IMR-90 (cell line): ENCODE data around the gene FOXO3. TPM values are rescaled to one million over a fixed set of nuclear protein-coding genes. Genes with fewer than 3 reads are reported as not detected.

Source experiments
- ATAC-seq: fragments of 200-7000 bp; cut with Tn5 transposase; 2 replicates; pipeline ENCODE4 v1.9.1; 2020; ENCODE audit warnings: low read depth, mild to moderate bottlenecking, moderate library complexity
- BruUV-seq: library from RNA; stranded (reverse); fragments of 400-500 nt; replicated peaks from 2 replicates; lab custom pipeline; 2021; lab: Mats Ljungman, UMichigan
- CTCF ChIA-PET: fragments of 300-600 bp; formaldehyde crosslinking; extraction: SDS; loops from one replicate; lab custom pipeline; 2021; ENCODE audit warnings: antibody characterized with exemption; lab: Yijun Ruan, JAX
- POLR2A ChIA-PET: fragments of 300-600 bp; sonication (Branson Sonifier 250); formaldehyde crosslinking; loops from one replicate; lab custom pipeline; 2022; ENCODE audit warnings: antibody characterized with exemption; ENCODE audit not compliant: unreplicated experiment; lab: Charles Lee
- DNase-seq: peaks from one replicate; pipeline ENCODE4 v3.0.0; 2013
- H2AFZ ChIP-seq: replicated peaks from 2 replicates; pipeline ENCODE3; 2013; ENCODE audit warnings: low read length, mild to moderate bottlenecking; ENCODE audit not compliant: poor library complexity
- H2AK5ac ChIP-seq: 2 replicates; pipeline ENCODE4 v1.6.1; 2013; ENCODE audit warnings: low read depth, low read length, inconsistent platforms
- H2AK9ac ChIP-seq: replicated peaks from 2 replicates; pipeline ENCODE3; 2013; ENCODE audit warnings: mild to moderate bottlenecking, low read depth, low read length, moderate library complexity; ENCODE audit not compliant: poor library complexity
- H2BK120ac ChIP-seq: 2 replicates; pipeline ENCODE4 v1.6.1; 2013; ENCODE audit warnings: low read depth, low read length, inconsistent platforms
- H2BK15ac ChIP-seq: 3 replicates; pipeline ENCODE4 v1.6.1; 2013; ENCODE audit warnings: low read depth, low read length, inconsistent platforms
- H2BK20ac ChIP-seq: 2 replicates; pipeline ENCODE4 v1.6.1; 2013; ENCODE audit warnings: low read depth, mild to moderate bottlenecking, inconsistent platforms, low read length, moderate library complexity
- H2BK5ac ChIP-seq: 2 replicates; pipeline ENCODE4 v1.6.1; 2013; ENCODE audit warnings: mild to moderate bottlenecking, low read depth, low read length, inconsistent platforms; ENCODE audit not compliant: poor library complexity, severe bottlenecking
- H3K14ac ChIP-seq: replicated peaks from 2 replicates; pipeline ENCODE4 v1.6.1; 2013; ENCODE audit warnings: low read depth, low read length, inconsistent platforms
- H3K18ac ChIP-seq: 2 replicates; pipeline ENCODE4 v1.6.1; 2013; ENCODE audit warnings: low read depth, low read length, control low read depth
- H3K23ac ChIP-seq: 2 replicates; pipeline ENCODE4 v1.6.1; 2013; ENCODE audit warnings: low read depth, low read length, inconsistent platforms
- H3K27ac ChIP-seq: 2 replicates; pipeline ENCODE4 v1.5.1; 2013; ENCODE audit warnings: mild to moderate bottlenecking, control low read depth, low read length; ENCODE audit not compliant: insufficient read depth
- H3K27me3 ChIP-seq: 2 replicates; pipeline ENCODE4 v1.6.1; 2013; ENCODE audit warnings: low read length; ENCODE audit not compliant: control insufficient read depth, insufficient read depth
- H3K36me3 ChIP-seq: 2 replicates; pipeline ENCODE4 v1.6.1; 2013; ENCODE audit warnings: low read length, mixed read lengths; ENCODE audit not compliant: control insufficient read depth, insufficient read depth
- H3K4ac ChIP-seq: 2 replicates; pipeline ENCODE4 v1.6.1; 2013; ENCODE audit warnings: low read depth, low read length, inconsistent platforms
- H3K4me1 ChIP-seq: 2 replicates; pipeline ENCODE4 v1.6.1; 2013; ENCODE audit warnings: low read length, mixed read lengths; ENCODE audit not compliant: control insufficient read depth, insufficient read depth
- H3K4me2 ChIP-seq: 2 replicates; pipeline ENCODE4 v1.6.1; 2013; ENCODE audit warnings: low read depth, mild to moderate bottlenecking, control low read depth, low read length, moderate library complexity
- H3K4me3 ChIP-seq: 2 replicates; pipeline ENCODE4 v1.5.1; 2013; ENCODE audit warnings: low read depth, mild to moderate bottlenecking, control low read depth, low read length, moderate library complexity; ENCODE audit not compliant: insufficient read depth
- H3K56ac ChIP-seq: 2 replicates; pipeline ENCODE4 v1.6.1; 2013; ENCODE audit warnings: low read length, inconsistent platforms; ENCODE audit not compliant: insufficient read depth; ENCODE audit errors: extremely low read depth
- H3K79me1 ChIP-seq, 2 experiments: 2 replicates each; pipeline ENCODE4 v1.6.1; 2013; ENCODE audit warnings: low read length in 2 of 2, inconsistent platforms in 1 of 2, low read depth in 1 of 2
- H3K9ac ChIP-seq: 2 replicates; pipeline ENCODE4 v1.6.1; 2013; ENCODE audit warnings: low read depth, low read length, control low read depth
- H3K9me1 ChIP-seq: 2 replicates; pipeline ENCODE4 v1.6.1; 2013; ENCODE audit warnings: low read length, inconsistent platforms; ENCODE audit not compliant: insufficient read depth
- H3K9me3 ChIP-seq: 2 replicates; pipeline ENCODE4 v1.6.1; 2013; ENCODE audit warnings: low read length; ENCODE audit not compliant: control insufficient read depth, insufficient read depth
- H4K20me1 ChIP-seq: 2 replicates; pipeline ENCODE4 v1.6.1; 2013; ENCODE audit warnings: low read length, inconsistent platforms; ENCODE audit not compliant: insufficient read depth
- H4K5ac ChIP-seq: 2 replicates; pipeline ENCODE4 v1.6.1; 2013; ENCODE audit warnings: mild to moderate bottlenecking, low read depth, low read length, control low read depth
- H4K8ac ChIP-seq, 2 experiments: 2 replicates each; pipeline ENCODE4 v1.6.1; 2013; ENCODE audit warnings: low read depth in 2 of 2, low read length in 2 of 2, control low read depth in 1 of 2, inconsistent platforms in 1 of 2
- H4K91ac ChIP-seq: 2 replicates; pipeline ENCODE4 v1.6.1; 2013; ENCODE audit warnings: low read depth, low read length, inconsistent platforms; ENCODE audit not compliant: insufficient read depth
- BHLHE40 ChIP-seq: fragments of 150-350 bp; IDR thresholded peaks from 2 replicates; pipeline ENCODE4 v1.6.1; 2016; ENCODE audit warnings: mild to moderate bottlenecking, low read depth, low read length
- CEBPB ChIP-seq: IDR thresholded peaks from 2 replicates; pipeline ENCODE4 v1.6.1; 2012; ENCODE audit warnings: low read depth, low read length, improper control_type of control experiment
- CHD1 ChIP-seq: IDR thresholded peaks from 2 replicates; pipeline ENCODE4 v1.6.1; 2012; ENCODE audit warnings: low read depth, low read length, improper control_type of control experiment
- ELK1 ChIP-seq: fragments of 150-350 bp; IDR thresholded peaks from 2 replicates; pipeline ENCODE4 v1.6.1; 2016; ENCODE audit warnings: low read depth, mild to moderate bottlenecking, low read length, moderate library complexity, borderline replicate concordance
- FOS ChIP-seq: fragments of 150-350 bp; IDR thresholded peaks from 2 replicates; pipeline ENCODE4 v1.6.1; 2016; ENCODE audit warnings: low read depth, low read length
- MAFK ChIP-seq: IDR thresholded peaks from 2 replicates; pipeline ENCODE4 v1.6.1; 2012; ENCODE audit warnings: low read depth, low read length, improper control_type of control experiment
- MAZ ChIP-seq: IDR thresholded peaks from 2 replicates; pipeline ENCODE4 v1.6.1; 2012; ENCODE audit warnings: low read depth, mild to moderate bottlenecking, low read length, improper control_type of control experiment, moderate library complexity, borderline replicate concordance
- MXI1 ChIP-seq: IDR thresholded peaks from 2 replicates; pipeline ENCODE4 v1.6.1; 2012; ENCODE audit warnings: low read depth, mild to moderate bottlenecking, low read length, moderate library complexity, borderline replicate concordance
- NFE2L2 ChIP-seq: fragments of 150-350 bp; IDR thresholded peaks from 2 replicates; pipeline ENCODE4 v1.6.1; 2016; ENCODE audit warnings: low read depth, mild to moderate bottlenecking, low read length
- POLR2A ChIP-seq: IDR thresholded peaks from 2 replicates; pipeline ENCODE4 v1.6.1; 2012; ENCODE audit warnings: mild to moderate bottlenecking, low read depth, low read length
- RAD21 ChIP-seq: IDR thresholded peaks from 2 replicates; pipeline ENCODE4 v1.6.1; 2012; ENCODE audit warnings: low read length, improper control_type of control experiment
- RCOR1 ChIP-seq: IDR thresholded peaks from 2 replicates; pipeline ENCODE4 v1.6.1; 2012; ENCODE audit warnings: mild to moderate bottlenecking, low read length, improper control_type of control experiment; ENCODE audit not compliant: insufficient replicate concordance
- RFX5 ChIP-seq: IDR thresholded peaks from 2 replicates; pipeline ENCODE4 v1.8.0; 2012; ENCODE audit warnings: low read depth, mild to moderate bottlenecking, low read length, moderate library complexity
- SMC3 ChIP-seq: fragments of 150-350 bp; IDR thresholded peaks from 2 replicates; pipeline ENCODE4 v1.6.1; 2016; ENCODE audit warnings: low read depth, mild to moderate bottlenecking, antibody characterized with exemption, low read length, moderate library complexity
- USF2 ChIP-seq: fragments of 150-350 bp; IDR thresholded peaks from 2 replicates; pipeline ENCODE4 v1.6.1; 2017; ENCODE audit warnings: mild to moderate bottlenecking, antibody characterized with exemption, low read length, low read depth
- WGBS, 2 experiments: methylation state at CpG; one replicate each; pipeline versions ENCODE4 v1.1.5 to v1.1.7; 2013; ENCODE audit warnings: missing lambda C conversion rate in 2 of 2; ENCODE audit not compliant: insufficient read length in 1 of 2; ENCODE audit errors: extremely low coverage in 2 of 2; 5-methylcytosine and 5-hydroxymethylcytosine counted together
- dilution Hi-C: fragments of 300-500 bp; cut with HindIII; formaldehyde crosslinking; loops from one replicate; pipeline ENCODE4 v1.14.3; 2018; ENCODE audit warnings: low sequenced_read_pairs; ENCODE audit not compliant: unreplicated experiment
- in situ Hi-C: fragments of 300-500 bp; cut with MboI; formaldehyde crosslinking; loops from 3 replicates; pipeline ENCODE4 v1.14.3; 2019; ENCODE audit warnings: low sequenced_read_pairs, inconsistent platforms, mixed read lengths
- intact Hi-C: fragments of 100-400 bp; cut with micrococcal nuclease; formaldehyde crosslinking; loops from 2 replicates; pipeline ENCODE4 v1.10.0; 2022
- polyA plus RNA-seq, 3 experiments: library from polyadenylated mRNA; depleted of rRNA; stranded (reverse); fragments of >200 nt; gene quantifications; 2 replicates each; pipeline ENCODE4 v1.2.3, GENCODE V29; 2012; ENCODE audit warnings: low replicate concordance in 1 of 3
- total RNA-seq: library from RNA; depleted of rRNA; stranded (reverse); fragments of >200 nt; gene quantifications from 2 replicates; pipeline ENCODE4 v1.2.3, GENCODE V29; 2012
- TF ChIP-seq, protein P1 (sequence below): conservative IDR thresholded peaks from 2 replicates; pipeline ENCODE4 v1.5.1; 2012; ENCODE audit warnings: mild to moderate bottlenecking, low read depth, low read length, improper control_type of control experiment

Gene FOXO3
- total and polyA plus RNA-seq, 2 of the 4 experiments (the other 2 are of a cell fraction) = 17.5 to 38.7 TPM

DNA sequence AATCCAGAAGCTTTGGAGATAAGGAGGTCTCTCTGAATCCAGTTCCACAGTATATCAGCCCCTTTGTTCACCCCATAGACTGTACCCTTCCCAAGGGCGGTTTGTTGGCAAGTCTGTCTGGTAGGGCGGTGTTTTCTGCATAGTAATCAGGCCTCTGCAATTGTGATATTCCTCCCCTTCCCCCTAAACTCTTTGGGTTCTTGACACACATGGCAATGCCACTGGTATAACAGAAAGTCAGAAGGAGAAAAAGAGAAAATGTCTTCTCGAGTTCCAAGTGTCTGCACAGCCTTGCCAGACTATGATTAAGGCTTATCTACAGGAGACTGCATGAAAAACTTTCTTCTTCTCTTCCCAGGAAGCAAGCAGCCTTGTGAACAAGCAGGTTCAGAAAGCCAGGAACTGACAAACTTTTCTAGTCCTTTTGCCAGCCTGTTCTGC lies 45.6 kb downstream of the FOXO3 start:
- Histone ChIP-seq H3K18ac (no peak overlapping the region), H2AFZ (no peak overlapping the region), H3K14ac (no peak overlapping the region), H4K91ac (no peak overlapping the region), H3K4me2 (no peak overlapping the region), H3K36me3 (no peaks in the 10 kb centered on the region), H2AK5ac (no peak overlapping the region), H3K9ac (no peak overlapping the region), H3K9me3 (no peaks in the 10 kb centered on the region), H2BK20ac (no peak overlapping the region), H3K9me1 (peaks cover 15% of the 10 kb centered on the region), H3K4me3 (no peak overlapping the region), H2BK15ac (no peak overlapping the region), H4K5ac (no peak overlapping the region), H3K79me1 (peaks cover 29 to 73% of the 10 kb centered on the region in 2 experiments), H3K4me1 (peaks cover 10% of the 10 kb centered on the region), H3K27ac (no peak overlapping the region), H3K4ac (no peak overlapping the region), H3K27me3 (no peaks in the 10 kb centered on the region), H3K23ac (0 out of 2 replicates have a peak overlapping the region, but pooled peaks have one; percentile 45), H2AK9ac (no peak overlapping the region), H3K56ac (no peak overlapping the region), H2BK5ac (no peak overlapping the region), H4K20me1 (peaks cover 83% of the 10 kb centered on the region), H2BK120ac (no peak overlapping the region), H4K8ac (no peak overlapping the region)
- intact Hi-C loops = no loop called here
- DNase-seq (no peak), ATAC-seq (no peak)
- no peak for TF ChIP-seq ELK1
- TF ChIP-seq NFE2L2 = no peak
- no peak for TF ChIP-seq RCOR1
- TF ChIP-seq RAD21 = no peak
- TF ChIP-seq POLR2A = no peak
- TF ChIP-seq MAFK = no peak
- TF ChIP-seq USF2 = no peak
- TF ChIP-seq CEBPB = no peak
- no peak for TF ChIP-seq FOS
- no peak for TF ChIP-seq MXI1
- TF ChIP-seq, protein P1, sequence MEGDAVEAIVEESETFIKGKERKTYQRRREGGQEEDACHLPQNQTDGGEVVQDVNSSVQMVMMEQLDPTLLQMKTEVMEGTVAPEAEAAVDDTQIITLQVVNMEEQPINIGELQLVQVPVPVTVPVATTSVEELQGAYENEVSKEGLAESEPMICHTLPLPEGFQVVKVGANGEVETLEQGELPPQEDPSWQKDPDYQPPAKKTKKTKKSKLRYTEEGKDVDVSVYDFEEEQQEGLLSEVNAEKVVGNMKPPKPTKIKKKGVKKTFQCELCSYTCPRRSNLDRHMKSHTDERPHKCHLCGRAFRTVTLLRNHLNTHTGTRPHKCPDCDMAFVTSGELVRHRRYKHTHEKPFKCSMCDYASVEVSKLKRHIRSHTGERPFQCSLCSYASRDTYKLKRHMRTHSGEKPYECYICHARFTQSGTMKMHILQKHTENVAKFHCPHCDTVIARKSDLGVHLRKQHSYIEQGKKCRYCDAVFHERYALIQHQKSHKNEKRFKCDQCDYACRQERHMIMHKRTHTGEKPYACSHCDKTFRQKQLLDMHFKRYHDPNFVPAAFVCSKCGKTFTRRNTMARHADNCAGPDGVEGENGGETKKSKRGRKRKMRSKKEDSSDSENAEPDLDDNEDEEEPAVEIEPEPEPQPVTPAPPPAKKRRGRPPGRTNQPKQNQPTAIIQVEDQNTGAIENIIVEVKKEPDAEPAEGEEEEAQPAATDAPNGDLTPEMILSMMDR = no peak
- TF ChIP-seq CHD1 = no peak
- TF ChIP-seq BHLHE40 = no peak
- TF ChIP-seq RFX5 = no peak
- no peak for TF ChIP-seq SMC3
- no peak for TF ChIP-seq MAZ
- CTCF ChIA-PET = interaction anchor here (1.6 kb wide), 1 partner anchor 21 kb away, joined by 4 read pairs; no protein-coding TSS in a partner anchor
- dilution Hi-C loops = no loop called here
- POLR2A ChIA-PET = interaction anchor here (0.6 kb wide), 1 partner anchor 33 kb away, joined by 3 read pairs; no protein-coding TSS in a partner anchor
- no CpG with 5 or more reads among the region's 3 CpGs for WGBS, 2 experiments
- in situ Hi-C loops = no loop called here
- no TSS peak for BruUV-seq
